Right lobe of liver (tissue), 6 donors: ENCODE data around the gene ZFAND6. TPM values are rescaled to one million over a fixed set of nuclear protein-coding genes. Genes with fewer than 3 reads are reported as not detected.
A peak's percentile ranks its signal among the peaks of the same experiment; 100 is the strongest.

Source experiments
- ATAC-seq, 4 donors: fragments of 200-7000 bp; cut with Tn5 transposase; one replicate each; pipeline ENCODE4 v1.9.1; 2020; ENCODE audit warnings: mild to moderate bottlenecking in 4 of 4, moderate library complexity in 4 of 4
- DNase-seq, 3 donors: peaks; one replicate each; pipeline ENCODE4 v3.0.0-alpha.2; 2020
- H3K27ac ChIP-seq, 3 donors: fragments of 200-600 bp; one replicate each; pipeline ENCODE4 v1.8.0; 2022
- H3K27me3 ChIP-seq, 2 donors: fragments of 200-600 bp; one replicate each; pipeline ENCODE4 v1.8.0; 2022
- H3K36me3 ChIP-seq, 4 donors: fragments of 200-600 bp; sonication (generic) in 1 of 4; one replicate each; pipeline versions ENCODE4 v1.5.1 to v1.8.0; 2017 to 2022; ENCODE audit warnings: control low read depth in 1 of 4
- H3K4me1 ChIP-seq, 4 donors: fragments of 200-600 bp; sonication (generic) in 1 of 4; one replicate each; pipeline versions ENCODE4 v1.5.1 to v1.8.0; 2017 to 2022; ENCODE audit warnings: control low read depth in 1 of 4
- H3K4me3 ChIP-seq, 3 donors: fragments of 200-600 bp; one replicate each; pipeline ENCODE4 v1.8.0; 2022
- H3K9me3 ChIP-seq, 4 donors: fragments of 200-600 bp; sonication (generic) in 1 of 4; one replicate each; pipeline versions ENCODE4 v1.5.1 to v1.8.0; 2017 to 2022; ENCODE audit warnings: control low read depth in 1 of 4
- POLR2A ChIP-seq: fragments of 450-650 bp; IDR thresholded peaks from one replicate; pipeline ENCODE4 v1.6.1; 2017; ENCODE audit warnings: antibody characterized with exemption, mild to moderate bottlenecking
- WGBS: methylation state at CpG from one replicate; pipeline ENCODE4 v1.1.6; 2018; ENCODE audit warnings: low coverage, low lambda C conversion rate; ENCODE audit not compliant: insufficient coverage; ENCODE audit errors: missing lambda C conversion rate; 5-methylcytosine and 5-hydroxymethylcytosine counted together
- intact Hi-C, 2 donors: fragments of 100-400 bp; cut with DNase I; formaldehyde crosslinking; loops; one replicate each; pipeline versions ENCODE4 v1.11.2 to v1.14.1; 2022
- total RNA-seq, 6 experiments: library from RNA; depleted of rRNA in 2 of 6; stranded (reverse); fragments of >200 nt in 2 of 6; fragmentation: NEBNext Ultra II Directional in 3 of 6; extraction: Animal tissue kit (Norgen Biotek cat#: 25700) in 3 of 6; gene quantifications; one replicate each; pipeline versions ENCODE4 v1.1.0 to v1.2.4, GENCODE V29; 2016 to 2023
- TF ChIP-seq, protein P1 (sequence below), 4 donors: fragments of 200-600 bp in 3 of 4; fragments of 450-650 bp in 1 of 4; IDR thresholded peaks; one replicate each; pipeline versions ENCODE4 v1.5.1 to v1.8.0; 2016 to 2022; ENCODE audit warnings: antibody characterized with exemption in 4 of 4, mild to moderate bottlenecking in 2 of 4
- donor health status: DM: no; HTN: yes; CAD: no.
- donor health status: DM: no; HTN: no; CAD: no.
- donor health status: DM: no; HTN: no; CAD: no.
- donor health status: DM: no; HTN: yes; CAD: no.
- donor health status: DM: no; HTN: yes; CAD: no.

The ZFAND6 gene
- total RNA-seq, 6 experiments from 2014 or later, result 46.1 to 111 (median 48.9) TPM

DNA sequence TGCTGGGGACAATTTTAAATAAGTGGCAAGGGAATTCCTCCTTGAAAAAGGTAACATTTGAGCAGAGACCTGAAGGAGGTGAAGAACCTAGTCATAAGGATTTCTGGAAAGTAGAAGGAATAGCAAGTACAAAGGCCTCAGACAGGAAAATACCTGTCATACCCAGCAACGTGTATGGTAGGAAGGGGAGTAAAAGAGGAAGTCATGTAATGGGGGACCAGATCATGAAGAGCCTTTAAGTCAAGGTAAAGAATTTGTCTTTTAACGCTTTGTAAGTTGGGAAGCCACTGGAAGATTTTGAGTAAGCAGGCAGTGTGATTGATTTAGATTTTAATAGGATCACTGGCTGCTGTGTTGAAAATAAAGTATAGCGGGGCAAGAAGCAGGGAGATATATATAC lies 49.9 kb downstream of the ZFAND6 start:
- 89% methylated on average over 2 of the region's 3 CpGs for WGBS

DNA sequence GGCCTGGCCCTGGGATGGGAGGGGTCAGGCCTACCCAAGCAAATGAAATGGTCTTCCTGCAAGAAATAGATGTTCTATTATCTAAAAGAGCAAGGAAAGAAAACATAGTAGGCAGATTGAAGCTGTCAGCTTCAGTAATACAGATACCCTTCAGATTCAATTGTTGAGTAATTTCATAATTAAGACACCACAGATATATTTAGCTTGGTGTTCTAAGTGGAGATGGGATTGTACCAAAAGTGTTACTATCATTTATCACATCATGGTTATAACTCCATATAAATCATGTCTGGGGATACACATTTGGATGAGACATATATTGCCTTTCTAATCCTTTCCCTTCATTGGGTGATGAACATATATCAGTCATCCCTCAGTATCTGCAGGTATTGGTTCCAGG lies 51.4 kb downstream of the ZFAND6 start:
- Histone ChIP-seq H3K27ac (no peak overlapping the region), H3K9me3 (no peaks in the 10 kb centered on the region), H3K4me3 (no peak overlapping the region), H3K4me1 (peaks cover 0 to 8% (median 0%) of the 10 kb centered on the region in 4 donors), H3K27me3 (no peaks in the 10 kb centered on the region), H3K36me3 (no peaks in the 10 kb centered on the region)
- TF ChIP-seq, protein P1, sequence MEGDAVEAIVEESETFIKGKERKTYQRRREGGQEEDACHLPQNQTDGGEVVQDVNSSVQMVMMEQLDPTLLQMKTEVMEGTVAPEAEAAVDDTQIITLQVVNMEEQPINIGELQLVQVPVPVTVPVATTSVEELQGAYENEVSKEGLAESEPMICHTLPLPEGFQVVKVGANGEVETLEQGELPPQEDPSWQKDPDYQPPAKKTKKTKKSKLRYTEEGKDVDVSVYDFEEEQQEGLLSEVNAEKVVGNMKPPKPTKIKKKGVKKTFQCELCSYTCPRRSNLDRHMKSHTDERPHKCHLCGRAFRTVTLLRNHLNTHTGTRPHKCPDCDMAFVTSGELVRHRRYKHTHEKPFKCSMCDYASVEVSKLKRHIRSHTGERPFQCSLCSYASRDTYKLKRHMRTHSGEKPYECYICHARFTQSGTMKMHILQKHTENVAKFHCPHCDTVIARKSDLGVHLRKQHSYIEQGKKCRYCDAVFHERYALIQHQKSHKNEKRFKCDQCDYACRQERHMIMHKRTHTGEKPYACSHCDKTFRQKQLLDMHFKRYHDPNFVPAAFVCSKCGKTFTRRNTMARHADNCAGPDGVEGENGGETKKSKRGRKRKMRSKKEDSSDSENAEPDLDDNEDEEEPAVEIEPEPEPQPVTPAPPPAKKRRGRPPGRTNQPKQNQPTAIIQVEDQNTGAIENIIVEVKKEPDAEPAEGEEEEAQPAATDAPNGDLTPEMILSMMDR (IDR thresholded peaks at IDR 0.05), result no peak
- TF ChIP-seq POLR2A, result no peak
- intact Hi-C loops, result no loop called here
- ATAC-seq (no peak), DNase-seq (no peak)

More for the DNA sequence above, 49.9 kb downstream of the ZFAND6 start:
- DNase-seq (no peak), ATAC-seq (no peak)
- H3K4me1 ChIP-seq, result peaks cover 0 to 8% (median 3%) of the 10 kb centered on the region in 4 donors
- no peaks in the 10 kb centered on the region for H3K36me3 ChIP-seq
- intact Hi-C loops, result no loop called here
- no peak overlapping the region for H3K27ac ChIP-seq
- no peaks in the 10 kb centered on the region for H3K27me3 ChIP-seq
- no peaks in the 10 kb centered on the region for H3K9me3 ChIP-seq
- no peak for TF ChIP-seq POLR2A
- TF ChIP-seq, protein P1 (IDR thresholded peaks at IDR 0.05), result no peak
- no peak overlapping the region for H3K4me3 ChIP-seq

DNA sequence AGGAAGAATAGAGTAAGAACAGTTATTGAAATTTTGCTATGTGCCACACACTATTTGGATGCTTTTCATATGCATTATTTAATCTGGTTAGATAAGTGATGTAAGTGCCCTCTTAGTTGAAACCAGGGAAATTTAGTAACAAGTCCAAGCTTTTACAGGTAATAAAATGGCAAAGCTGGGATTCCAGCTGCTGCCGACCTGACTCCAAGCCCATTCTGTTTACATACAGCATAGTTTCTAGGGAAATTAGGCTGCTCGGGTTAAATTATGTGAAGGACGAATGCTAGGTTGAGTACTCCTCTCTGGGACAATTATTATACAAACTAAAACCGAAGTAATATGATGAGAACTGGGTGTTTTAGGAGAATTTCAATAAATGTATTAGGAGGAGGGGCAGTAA lies 54.6 kb downstream of the ZFAND6 start:
- no peak overlapping the region for H3K27ac ChIP-seq
- TF ChIP-seq, protein P1 (IDR thresholded peaks at IDR 0.05), result no peak
- no peak for TF ChIP-seq POLR2A
- no peaks in the 10 kb centered on the region for H3K27me3 ChIP-seq
- DNase-seq (no peak), ATAC-seq (peak in 1 of 4 donors; percentile 45)
- no peak overlapping the region for H3K4me3 ChIP-seq
- H3K36me3 ChIP-seq, result no peaks in the 10 kb centered on the region
- no peaks in the 10 kb centered on the region for H3K9me3 ChIP-seq
- intact Hi-C loops, result no loop called here
- WGBS, result 34% methylated on average over 4 of the region's 4 CpGs
- H3K4me1 ChIP-seq, result peaks cover 0 to 8% (median 0%) of the 10 kb centered on the region in 4 donors

DNA sequence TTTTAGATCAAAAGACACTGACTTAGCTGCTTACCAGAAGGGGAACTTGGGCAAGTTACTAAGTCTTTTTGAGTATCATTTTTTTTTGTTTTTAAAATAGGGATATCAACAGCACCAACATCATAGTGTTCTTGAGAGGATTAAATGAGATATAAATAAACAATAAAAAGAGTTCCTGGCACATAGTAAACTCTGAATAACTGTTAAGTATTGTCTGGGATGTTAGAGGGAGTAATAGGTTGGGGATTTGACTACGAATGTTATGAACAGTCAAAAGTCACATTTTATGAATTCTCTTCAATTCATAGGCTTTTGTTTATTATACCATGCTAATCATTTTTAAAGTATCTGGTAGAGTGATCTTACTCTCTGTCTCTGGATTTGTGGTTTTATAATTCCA lies 55.5 kb downstream of the ZFAND6 start:
- TF ChIP-seq, protein P1 (IDR thresholded peaks at IDR 0.05), result no peak
- TF ChIP-seq POLR2A, result no peak
- 81% methylated on average over 1 of the region's 1 CpG for WGBS
- peaks cover 0 to 8% (median 0%) of the 10 kb centered on the region in 4 donors for H3K4me1 ChIP-seq
- H3K36me3 ChIP-seq, result no peaks in the 10 kb centered on the region
- H3K4me3 ChIP-seq, result no peak overlapping the region
- no peaks in the 10 kb centered on the region for H3K27me3 ChIP-seq
- intact Hi-C loops, result no loop called here
- ATAC-seq, result no peak
- no peaks in the 10 kb centered on the region for H3K9me3 ChIP-seq
- H3K27ac ChIP-seq, result no peak overlapping the region
- no peak for DNase-seq

DNA sequence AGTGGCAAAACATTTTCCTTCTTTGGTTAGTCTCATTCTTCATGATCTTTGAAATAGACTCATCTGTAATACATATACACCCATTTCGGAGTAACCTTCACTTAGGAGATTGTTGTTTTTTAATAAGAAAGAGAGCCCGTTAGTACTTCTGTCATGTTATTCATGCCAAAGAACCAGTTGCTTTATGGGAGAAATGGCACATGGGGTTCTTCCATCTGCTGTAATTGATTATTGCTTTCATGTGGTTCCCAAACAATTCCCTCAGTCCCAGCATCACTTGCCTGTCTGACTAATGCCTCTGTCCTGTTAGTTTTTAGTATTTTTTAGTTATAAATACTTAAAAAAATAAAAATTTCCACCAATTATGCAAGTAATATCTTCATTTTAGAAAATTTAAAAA lies 59.5 kb downstream of the ZFAND6 start:
- H3K9me3 ChIP-seq, result no peaks in the 10 kb centered on the region
- intact Hi-C loops, result no loop called here
- DNase-seq, result no peak
- peaks cover 0 to 19% (median 0%) of the 10 kb centered on the region in 4 donors for H3K36me3 ChIP-seq
- ATAC-seq, result no peak
- no peak overlapping the region for H3K4me3 ChIP-seq
- peaks cover 0 to 4% (median 0%) of the 10 kb centered on the region in 4 donors for H3K4me1 ChIP-seq
- H3K27me3 ChIP-seq, result no peaks in the 10 kb centered on the region
- TF ChIP-seq, protein P1 (IDR thresholded peaks at IDR 0.05), result no peak
- TF ChIP-seq POLR2A, result no peak
- no peak overlapping the region for H3K27ac ChIP-seq
- WGBS, result 84% methylated on average over 2 of the region's 2 CpGs
